HL-60/S4 treated with retinoic acid at 250 ng/mL for 4 days and 3 days (cell line): ENCODE data around the gene SLC7A14.

Experiments used
- in situ Hi-C: fragments of 300-500 bp; cut with MboI; formaldehyde crosslinking; loops from 2 replicates; pipeline ENCODE4 v1.7.0; 2022; ENCODE audit warnings: low sequenced_read_pairs

SLC7A14 gene

GRCh38 chr3:170499562-170500156, 86.2 kb downstream of the SLC7A14 start:
- in situ Hi-C loops, result no loop called here

DNA sequence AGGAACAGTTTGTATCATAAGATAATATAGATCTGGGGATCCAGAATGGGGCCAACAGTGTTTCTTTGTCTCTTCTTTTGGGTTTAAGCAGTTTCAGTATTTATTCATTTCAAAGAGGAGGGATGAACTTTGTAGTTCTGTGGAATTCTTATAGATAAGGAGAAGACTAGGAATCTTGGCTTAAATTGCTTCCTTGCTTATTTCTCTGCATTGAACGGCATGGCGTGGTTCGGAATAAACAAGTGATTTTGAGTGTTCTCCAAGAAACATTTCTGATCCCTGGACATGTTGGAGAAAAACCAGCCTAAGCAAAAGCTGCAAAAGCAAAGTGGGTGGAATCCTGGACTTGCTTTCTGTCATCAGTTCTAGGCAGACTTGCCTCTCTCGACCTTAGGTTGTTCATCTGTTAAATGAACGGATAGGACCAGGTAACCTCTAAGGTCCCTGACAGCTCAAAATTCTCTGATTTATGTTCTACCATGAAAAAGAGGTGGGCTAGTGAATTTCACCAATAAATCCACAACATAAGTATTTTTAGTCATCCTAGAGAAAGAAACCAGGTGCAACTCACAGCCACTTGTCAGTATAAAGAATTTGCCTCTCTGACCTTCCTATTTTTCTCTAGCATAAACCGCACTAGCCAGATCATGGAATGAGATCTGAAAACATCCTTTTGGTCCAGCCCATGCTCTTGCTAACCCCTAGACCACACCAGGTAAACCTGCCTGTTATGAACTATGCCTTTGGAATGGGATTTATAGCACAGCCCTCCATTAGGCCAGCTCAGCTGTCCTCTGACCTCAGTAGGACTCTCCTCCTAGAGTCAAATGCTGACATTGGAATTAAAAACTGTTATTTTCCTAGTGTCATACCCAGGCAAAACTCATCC, 88.4 kb downstream of the SLC7A14 start:
- in situ Hi-C loops, result no loop called here

- in situ Hi-C loops, result no loop called here
These were observed 89.1 kb downstream of the SLC7A14 start for GRCh38 chr3:170496868-170497140.

DNA sequence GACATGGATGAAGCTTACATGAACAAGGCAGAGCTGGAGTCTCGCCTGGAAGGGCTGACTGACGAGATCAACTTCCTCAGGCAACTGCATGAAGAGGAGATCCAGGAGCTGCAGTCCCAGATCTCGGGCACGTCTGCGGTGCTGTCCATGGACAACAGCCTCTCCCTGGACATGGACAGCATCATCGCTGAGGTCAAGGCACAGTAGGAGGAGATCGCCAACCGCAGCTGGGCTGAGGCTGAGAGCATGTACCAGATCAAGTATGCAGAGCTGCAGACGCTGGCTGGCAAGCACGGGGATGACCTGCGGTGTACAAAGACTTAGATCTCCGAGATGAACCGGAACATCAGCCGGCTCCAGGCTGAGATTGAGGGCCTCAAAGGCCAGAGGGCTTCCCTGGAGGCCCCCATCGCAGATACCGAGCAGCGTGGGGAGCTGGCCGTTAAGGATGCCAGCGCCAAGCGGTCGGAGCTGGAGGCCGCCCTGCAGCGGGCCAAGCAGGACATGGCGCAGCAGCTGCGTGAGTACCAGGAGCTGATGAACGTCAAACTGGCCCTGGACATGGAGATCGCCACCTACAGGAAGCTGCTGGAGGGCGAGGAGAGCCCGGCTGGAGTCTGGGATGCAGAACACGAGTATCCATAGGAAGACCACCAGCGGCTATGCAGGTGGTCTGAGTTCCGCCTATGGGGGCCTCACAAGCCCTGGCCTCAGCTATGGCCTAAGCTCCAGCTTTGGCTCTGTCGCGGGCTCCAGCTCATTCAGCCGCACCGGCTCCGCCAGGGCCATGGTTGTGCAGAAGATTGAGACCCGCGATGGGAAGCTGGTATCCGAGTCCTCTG, 89.6 kb downstream of the SLC7A14 start:
- in situ Hi-C loops, result no loop called here

- in situ Hi-C loops, result no loop called here
These were observed 91.1 kb downstream of the SLC7A14 start for GRCh38 chr3:170494766-170495165.

DNA sequence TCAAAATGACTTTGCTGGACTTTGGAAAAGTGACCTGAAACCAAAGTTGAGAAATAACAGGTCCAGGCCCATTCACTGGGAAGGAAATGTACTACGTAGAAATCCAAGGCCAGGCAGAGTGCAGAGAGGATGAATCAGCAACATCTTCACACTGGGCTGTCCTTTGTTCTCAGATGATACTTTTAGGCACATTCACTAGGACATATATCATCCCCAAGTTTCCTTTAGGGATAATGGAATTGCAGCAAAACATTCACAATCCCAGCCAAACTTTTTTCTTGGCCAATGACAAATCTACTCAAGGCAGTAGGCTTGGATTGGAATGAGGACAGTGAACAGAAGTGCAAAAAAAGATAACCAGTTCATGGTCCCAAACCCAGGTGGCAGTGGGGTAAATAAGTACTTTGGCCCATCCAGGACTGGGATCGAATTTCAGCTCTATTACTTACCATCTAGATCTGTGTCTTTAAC, 92.1 kb downstream of the SLC7A14 start:
- in situ Hi-C loops, result no loop called here

- in situ Hi-C loops, result no loop called here
These were observed 94.0 kb downstream of the SLC7A14 start for GRCh38 chr3:170491901-170492300.

- in situ Hi-C loops, result no loop called here
These were observed 94.9 kb downstream of the SLC7A14 start for GRCh38 chr3:170490828-170491560.

DNA sequence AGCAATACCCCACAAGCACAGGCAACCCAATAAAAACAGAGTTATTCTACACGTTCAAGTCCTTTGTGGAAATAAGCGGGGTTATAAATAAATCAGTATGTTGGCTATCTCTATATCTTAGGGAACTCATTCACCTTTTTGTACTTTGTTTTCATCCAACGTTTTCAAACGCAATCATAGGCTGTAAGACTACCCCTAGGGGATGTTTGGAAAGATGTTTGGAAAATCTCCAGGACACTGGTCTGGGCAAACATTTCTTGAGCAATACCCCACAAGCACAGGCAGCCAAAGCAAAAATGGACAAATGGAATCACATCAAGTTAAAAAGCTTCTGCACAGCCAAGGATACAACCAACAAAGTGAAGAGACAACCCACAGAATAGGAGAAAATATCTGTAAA, 97.1 kb downstream of the SLC7A14 start:
- in situ Hi-C loops, result no loop called here

GRCh38 chr3:170487031-170487430, 98.8 kb downstream of the SLC7A14 start:
- in situ Hi-C loops, result no loop called here

GRCh38 chr3:170486398-170486797, 99.5 kb downstream of the SLC7A14 start:
- in situ Hi-C loops, result no loop called here

- in situ Hi-C loops, result no loop called here
These were observed 100.2 kb downstream of the SLC7A14 start for GRCh38 chr3:170485696-170486095.

GRCh38 chr3:170485294-170485693, 100.6 kb downstream of the SLC7A14 start:
- in situ Hi-C loops, result no loop called here

GRCh38 chr3:170484869-170485268, 101.0 kb downstream of the SLC7A14 start:
- in situ Hi-C loops, result no loop called here

DNA sequence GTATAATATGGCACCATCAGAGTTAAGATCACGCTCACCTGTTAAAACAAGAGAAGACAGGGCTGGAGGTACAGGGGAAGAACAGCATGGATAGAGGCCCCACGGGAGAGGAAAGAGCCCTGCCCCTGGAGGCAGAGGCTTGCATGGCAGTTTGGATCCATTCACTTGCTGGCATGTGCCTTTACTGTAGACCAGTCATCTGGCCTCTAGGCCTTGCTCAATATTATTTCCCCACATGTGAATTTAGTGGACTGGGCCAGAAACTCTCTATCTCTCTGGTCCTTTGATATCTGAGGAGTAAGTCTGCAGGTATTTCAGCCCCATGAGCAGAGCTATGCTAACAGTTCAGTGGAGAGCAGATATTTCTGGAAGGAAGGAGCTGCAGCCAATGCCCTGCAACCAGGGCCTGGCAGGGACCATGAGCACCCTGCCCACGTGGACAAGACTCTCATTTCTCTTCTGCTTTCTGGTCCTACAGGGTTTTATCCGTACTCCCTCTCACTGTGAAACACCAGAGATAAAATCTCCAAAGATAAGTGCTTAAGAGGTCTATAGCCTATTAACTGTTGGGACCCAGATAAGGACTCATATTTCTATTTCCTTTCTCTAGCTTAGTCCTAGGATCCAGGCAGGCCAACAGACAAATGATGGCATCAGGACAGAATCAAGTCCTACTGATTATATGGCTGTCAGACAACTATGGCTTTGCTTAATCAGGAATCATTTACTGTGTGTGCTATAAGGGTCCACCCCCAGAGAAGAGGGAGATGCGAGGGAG, 102.2 kb downstream of the SLC7A14 start:
- in situ Hi-C loops, result no loop called here

GRCh38 chr3:170482199-170482598, 103.7 kb downstream of the SLC7A14 start:
- in situ Hi-C loops, result no loop called here

DNA sequence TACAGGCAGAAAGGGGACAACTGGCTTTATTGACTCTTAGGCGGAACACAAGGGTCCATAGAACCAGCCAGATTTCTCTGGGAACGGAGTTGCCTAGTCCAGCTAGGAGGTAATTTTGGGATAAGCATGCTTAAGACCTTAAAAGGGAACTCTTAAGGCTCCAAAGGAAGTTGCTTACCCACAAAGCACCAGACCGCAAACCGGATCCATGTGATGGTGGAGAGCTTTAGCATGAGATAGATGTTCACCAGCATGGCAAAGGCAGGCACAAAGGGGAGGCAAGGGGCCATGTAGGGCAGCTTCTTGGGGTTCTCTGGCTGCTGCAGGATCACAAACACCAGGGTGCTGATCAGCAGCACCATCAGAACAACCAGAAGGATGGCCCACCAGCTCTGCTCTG, 105.8 kb downstream of the SLC7A14 start:
- in situ Hi-C loops, result no loop called here

DNA sequence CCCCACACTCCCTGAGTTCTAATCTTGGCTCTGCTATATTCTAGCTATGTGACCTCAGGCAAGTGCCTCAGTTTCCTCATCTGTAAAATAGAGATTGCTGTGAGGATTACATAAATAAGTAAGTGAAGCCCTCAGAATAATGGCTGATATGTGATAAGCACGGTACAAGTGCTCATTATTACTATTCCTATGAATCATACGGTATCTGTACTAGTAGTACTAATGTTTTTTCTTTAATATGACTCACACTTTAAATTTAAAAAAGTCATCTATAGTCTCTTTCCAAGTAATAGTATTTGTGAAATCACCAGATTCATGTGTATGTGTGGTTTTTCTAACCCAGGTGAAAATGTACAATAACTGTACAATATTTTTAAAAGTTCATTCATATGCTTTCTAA, 108.5 kb downstream of the SLC7A14 start:
- in situ Hi-C loops, result no loop called here

- in situ Hi-C loops, result no loop called here
These were observed 109.6 kb downstream of the SLC7A14 start for GRCh38 chr3:170476291-170476690.

GRCh38 chr3:170475092-170475685, 110.7 kb downstream of the SLC7A14 start:
- in situ Hi-C loops, result no loop called here
